Right ventricle myocardium superior (tissue), 1 donor: Measurements from ENCODE around the gene TBC1D12. TPM values are rescaled to one million over a fixed set of nuclear protein-coding genes. Genes with fewer than 3 reads are reported as not detected.
"Not testable (repeated sequence)": the region's sequence is repeated elsewhere in the genome, so short reads cannot be mapped to it uniquely, and the experiment has no call there.

Experiments
- ATAC-seq: fragments of 200-7000 bp; cut with Tn5 transposase; one replicate; pipeline ENCODE4 v1.9.1; 2020; ENCODE audit warnings: mild to moderate bottlenecking; ENCODE audit not compliant: poor library complexity
- DNase-seq: peaks from one replicate; pipeline ENCODE4 v3.0.0-alpha.2; 2020
- intact Hi-C: fragments of 100-400 bp; cut with DNase I; formaldehyde crosslinking; loops from one replicate; pipeline ENCODE4 v1.11.2; 2022
- long read RNA-seq: library from polyadenylated mRNA; unstranded; transcript quantifications from one replicate; pipeline ENCODE4 v2.0.0, GENCODE V29; 2021
- total RNA-seq: library from RNA; stranded (reverse); fragmentation: NEBNext Ultra II Directional; extraction: Animal tissue kit (Norgen Biotek cat#: 25700); gene quantifications from one replicate; pipeline ENCODE4 v1.2.1, GENCODE V29; 2021
- donor health status: DM: no; HTN: yes; CAD: no; lungs with severe emphysema.

Gene TBC1D12
- 4.4 TPM for total RNA-seq
- long read RNA-seq, full-length matches to known transcripts, result 11 of 11 reads
- long read RNA-seq, partial matches to known transcripts, result 0 of 11 reads
- long read RNA-seq, other reads (novel, unspliced or antisense), result 0 of 11 reads

DNA sequence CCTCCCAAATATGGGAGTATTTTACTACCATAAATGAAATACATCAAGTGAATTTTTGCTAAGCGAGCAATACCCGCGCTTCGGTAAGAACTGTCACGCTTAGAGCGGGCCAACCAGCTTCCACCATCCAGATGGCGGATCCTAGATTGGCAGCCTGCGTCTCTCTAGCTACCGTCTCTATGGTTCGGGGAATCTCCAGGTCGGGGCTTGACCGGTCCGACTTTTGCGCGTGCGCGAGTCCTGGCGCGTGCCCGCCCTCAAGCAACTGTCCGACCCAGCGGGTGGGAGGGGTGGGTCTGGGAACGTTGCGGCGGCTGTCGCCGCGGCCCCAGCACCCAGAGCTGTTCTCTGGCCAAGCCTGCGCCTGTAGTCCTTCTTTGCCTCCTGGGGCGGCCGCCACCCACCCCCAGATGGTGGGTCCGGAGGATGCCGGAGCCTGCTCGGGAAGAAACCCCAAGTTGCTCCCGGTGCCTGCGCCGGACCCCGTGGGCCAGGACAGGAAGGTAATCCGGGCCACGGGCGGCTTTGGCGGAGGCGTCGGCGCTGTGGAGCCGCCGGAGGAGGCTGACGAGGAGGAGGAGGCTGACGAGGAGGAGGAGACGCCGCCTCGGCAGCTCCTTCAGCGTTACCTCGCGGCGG is at the start of gene TBC1D12:
TBC1D12 (plus strand) TSS at position 338 of the 639 bp plus-strand sequence; CDS start at position 411, 73 bp downstream.
- peak; percentile 97 for DNase-seq
- ATAC-seq, result peak; percentile 98
- intact Hi-C loops, result loop anchor here (5.0 kb wide), 1 partner anchor 40 kb away; the partner anchor contains the start of gene NOC3L

DNA sequence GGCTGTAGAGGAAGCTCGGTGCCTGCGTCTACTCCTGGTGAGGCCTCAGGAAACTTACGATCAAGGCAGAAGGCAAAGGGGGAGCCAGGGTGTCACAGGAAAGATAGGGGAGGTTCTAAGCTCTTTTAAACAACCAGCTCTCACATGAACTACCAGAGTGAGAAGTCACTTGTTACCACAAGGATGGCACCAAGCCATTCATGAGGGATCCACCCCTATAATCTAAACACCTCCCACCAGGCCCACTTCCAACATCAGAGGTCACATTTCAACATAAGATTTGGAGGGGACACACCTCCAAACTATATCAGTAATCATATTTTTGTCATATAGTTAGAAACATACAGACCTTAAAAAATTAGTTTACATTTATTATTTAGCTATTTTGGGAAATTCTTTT is 49.0 kb upstream of the TBC1D12 start:
- no peak for ATAC-seq
- intact Hi-C loops, result no loop called here
- no peak for DNase-seq

DNA sequence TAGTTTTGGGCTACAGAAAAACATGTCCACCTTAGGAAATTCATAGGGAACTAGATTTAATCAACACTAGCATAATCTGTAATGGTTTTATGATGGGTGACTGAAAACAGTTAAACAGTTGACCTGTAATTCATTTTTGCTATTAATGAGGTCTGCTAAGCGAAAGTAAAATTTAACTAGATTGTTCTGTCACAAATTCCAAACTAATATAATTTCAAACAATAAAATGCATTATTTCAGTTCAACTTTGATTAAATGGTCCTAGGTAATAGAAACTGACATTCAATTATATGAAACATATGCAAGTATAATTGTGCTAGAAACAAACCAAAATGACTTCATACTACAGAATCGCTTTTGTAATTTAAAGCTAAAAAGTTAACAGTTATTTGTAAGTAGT is 46.5 kb upstream of the TBC1D12 start:
- ATAC-seq (no peak), DNase-seq (no peak)
- intact Hi-C loops, result no loop called here

DNA sequence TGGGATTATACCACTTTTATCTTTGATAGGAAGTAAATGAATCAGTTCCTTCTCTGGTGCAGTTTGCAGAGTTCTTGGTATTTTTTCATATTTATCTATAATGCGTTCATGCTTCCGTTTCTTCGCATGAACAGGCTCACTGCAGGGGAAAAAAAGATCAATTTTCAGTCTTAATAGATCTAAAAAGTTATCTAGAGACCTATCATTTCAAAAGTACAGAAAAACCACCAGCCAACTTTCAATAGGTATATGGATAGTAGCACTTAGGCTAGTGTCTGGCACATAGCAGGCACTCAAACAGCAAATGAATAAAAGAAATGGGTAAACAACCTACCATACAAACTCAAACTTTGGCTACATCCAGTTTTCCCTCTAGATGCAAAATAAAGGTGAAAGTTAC is 45.1 kb upstream of the TBC1D12 start:
- DNase-seq (no peak), ATAC-seq (no peak)
- intact Hi-C loops, result no loop called here

DNA sequence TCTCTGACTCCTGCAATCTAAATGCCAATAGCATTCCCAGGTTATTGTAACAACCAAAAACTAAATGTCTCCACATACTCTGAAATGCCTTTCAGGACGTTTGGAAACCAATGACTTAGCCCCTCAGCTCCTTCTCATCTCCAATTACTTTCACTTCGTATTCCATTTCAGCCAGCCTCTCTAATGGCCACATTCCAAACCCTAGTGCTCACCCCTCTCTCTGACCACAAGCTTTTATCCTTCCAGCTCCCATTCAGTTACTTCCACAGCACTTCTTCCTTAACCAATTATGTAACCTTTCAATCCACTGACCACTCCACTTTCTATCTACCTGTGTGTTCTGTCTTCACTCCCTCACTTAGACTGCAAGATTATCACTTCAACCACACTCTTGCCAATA is 43.9 kb upstream of the TBC1D12 start:
- ATAC-seq (no peak), DNase-seq (no peak)
- intact Hi-C loops, result no loop called here

DNA sequence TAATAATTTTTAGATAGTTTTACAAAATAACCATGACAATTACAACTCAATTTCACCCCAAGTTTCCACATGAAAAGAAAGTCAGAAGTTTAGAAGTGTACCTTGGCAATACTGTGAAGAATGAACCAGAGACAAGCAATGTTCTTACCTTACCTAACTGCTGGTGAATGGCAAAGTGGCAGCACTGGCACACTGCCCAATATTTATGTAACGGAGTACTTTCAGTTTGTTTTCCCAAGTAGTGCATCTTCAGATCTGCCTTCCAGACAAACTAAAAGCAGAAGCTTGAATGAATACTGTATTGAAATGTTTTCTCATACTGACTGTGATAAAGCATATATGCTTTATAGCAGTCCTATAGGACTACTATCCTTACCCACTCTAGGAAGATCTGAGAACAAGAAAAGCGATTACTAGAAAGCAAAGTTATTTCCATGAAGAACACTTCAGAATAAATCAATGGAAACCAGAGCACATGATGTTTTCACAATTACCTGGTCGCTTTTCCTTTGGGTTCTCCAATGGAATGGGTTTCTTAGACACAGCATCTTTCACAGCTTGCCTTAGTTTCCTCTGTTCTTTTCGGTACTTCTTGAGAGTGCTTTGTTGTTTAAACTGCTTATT is 41.1 kb upstream of the TBC1D12 start:
- DNase-seq (no peak), ATAC-seq (no peak)
- intact Hi-C loops, result loop anchor here (5.0 kb wide), 2 partner anchors 41 to 81 kb away; partner anchors contain the start of gene TBC1D12

DNA sequence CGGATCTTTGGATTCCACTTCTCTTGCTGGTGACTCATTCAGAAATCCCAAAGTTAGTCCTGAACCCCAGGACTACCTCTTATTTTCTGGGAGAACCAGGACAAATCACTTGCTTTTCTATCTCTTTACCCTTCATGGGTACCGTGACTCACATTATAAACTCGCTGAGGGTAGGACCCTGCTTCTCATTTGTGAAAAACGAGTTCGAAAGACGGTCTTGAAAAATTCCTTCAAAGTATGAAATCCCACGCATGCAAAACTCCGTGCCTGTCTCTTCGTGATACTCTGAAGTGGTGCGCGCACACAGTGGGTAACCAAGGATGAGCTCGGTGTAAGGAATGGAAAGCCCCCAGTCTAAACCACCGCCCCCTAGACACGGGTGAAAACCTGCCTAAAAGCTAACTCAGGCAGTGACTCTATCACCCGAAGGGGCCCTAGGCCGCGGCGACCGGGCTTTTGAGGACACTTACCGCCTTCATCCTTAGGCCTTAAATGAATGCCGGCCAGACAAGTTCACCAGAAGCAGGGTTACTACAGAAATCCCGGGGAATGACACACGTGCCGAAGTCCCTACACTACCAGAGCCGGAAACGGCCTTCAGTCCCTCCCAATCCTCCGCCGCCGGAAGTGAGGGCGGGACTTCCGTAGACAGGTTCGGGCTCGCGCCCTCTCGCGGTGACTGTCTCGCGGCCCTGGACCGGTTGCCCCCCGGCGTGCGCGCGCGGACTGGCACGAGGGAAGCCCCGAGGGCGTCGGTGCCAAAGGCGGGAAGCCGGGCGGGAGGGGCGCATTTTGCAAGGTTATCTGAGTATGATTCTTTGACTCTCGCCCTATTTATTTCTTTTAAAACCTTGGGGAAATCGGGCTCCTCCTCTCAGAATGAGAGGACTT is 39.7 kb upstream of the TBC1D12 start, which contains the start of gene NOC3L:
NOC3L (minus strand) TSS at position 580 of the 891 bp plus-strand sequence; CDS start at position 479, 101 bp downstream.
- ATAC-seq (peak; percentile 100), DNase-seq (peak; percentile 98)
- intact Hi-C loops, result loop anchor here (5.0 kb wide), 2 partner anchors 40 to 80 kb away; partner anchors contain the start of gene TBC1D12

DNA sequence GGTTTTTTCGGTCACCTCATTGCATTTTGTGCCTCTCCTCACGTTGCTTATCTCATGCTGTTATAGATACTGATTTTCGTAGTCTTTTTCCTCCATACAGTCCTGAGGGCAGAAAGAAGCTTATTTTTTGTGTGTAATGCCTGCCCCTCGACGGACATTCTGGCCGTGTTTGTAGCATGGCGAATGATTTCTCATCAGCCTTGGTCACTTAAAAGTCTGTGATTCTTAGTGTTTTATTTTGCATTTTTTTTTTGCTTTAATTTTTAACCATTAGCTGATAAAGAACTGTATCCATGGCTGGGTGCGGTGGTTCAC is 39.1 kb upstream of the TBC1D12 start:
- intact Hi-C loops, result loop anchor here (5.0 kb wide), 2 partner anchors 39 to 79 kb away; partner anchors contain the start of gene TBC1D12
- DNase-seq, result no peak
- ATAC-seq, result peak; percentile 30

DNA sequence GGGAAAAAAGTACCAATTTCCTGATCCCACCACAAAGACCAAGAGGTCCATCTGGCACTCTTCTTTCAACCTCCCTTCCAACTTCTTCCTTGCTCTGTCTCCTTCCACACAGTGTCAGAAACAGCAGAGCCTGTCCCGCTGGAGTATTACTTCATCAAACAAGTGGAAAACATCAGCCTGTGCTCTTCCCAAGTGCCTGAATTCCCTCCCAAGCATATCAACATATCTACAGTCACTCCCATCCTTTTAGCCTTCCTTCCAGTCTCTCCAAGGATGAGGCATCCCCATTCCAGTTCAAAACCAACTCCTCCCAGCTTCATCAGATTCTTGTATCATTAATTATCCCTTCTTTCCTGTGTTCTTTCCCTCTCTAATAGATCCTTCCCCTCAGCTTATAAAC is 37.9 kb upstream of the TBC1D12 start:
- DNase-seq (no peak), ATAC-seq (no peak)
- intact Hi-C loops, result loop anchor here (5.0 kb wide), 2 partner anchors 38 to 78 kb away; partner anchors contain the start of gene TBC1D12

DNA sequence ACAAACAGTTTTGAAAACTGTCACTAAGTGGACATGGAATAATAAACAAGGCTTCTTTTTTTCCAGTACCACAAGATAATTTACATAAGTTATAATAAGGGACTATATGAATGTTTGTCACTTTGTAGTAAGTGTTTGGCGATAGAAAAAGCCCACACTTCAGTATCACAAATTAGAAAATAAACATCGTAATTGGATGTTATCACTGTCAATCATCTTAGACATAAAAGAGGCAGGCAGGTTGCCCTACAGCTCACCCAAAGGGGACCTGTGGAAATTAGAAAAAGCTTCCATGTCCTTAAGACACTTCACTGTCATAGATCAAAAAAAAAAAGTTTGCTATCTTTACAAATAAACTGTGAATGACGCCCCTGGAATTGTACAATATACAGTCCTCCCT is 36.0 kb upstream of the TBC1D12 start:
- intact Hi-C loops, result no loop called here

DNA sequence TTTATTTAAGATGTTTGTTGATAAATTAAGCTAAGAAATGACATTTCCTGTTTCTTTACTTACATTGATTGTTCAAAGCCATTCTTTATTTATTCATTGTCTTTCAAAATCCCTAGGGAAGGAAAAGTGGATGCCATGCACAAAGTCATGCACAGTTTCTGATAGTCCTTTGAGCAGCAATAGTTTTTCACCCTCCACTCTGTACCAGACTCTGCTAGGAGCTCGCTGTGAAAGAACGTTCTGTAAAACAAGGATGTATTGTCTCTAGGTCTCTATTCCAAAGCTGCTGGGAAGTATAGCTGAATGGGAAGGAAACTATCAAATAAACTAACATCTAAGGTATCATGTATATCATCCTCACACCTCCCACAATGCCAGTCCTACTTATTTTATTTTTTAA is 31.8 kb upstream of the TBC1D12 start:
- ATAC-seq, result no peak
- no peak for DNase-seq
- intact Hi-C loops, result no loop called here

More for the DNA sequence above, 36.0 kb upstream of the TBC1D12 start:
- DNase-seq (no peak), ATAC-seq (no peak)

DNA sequence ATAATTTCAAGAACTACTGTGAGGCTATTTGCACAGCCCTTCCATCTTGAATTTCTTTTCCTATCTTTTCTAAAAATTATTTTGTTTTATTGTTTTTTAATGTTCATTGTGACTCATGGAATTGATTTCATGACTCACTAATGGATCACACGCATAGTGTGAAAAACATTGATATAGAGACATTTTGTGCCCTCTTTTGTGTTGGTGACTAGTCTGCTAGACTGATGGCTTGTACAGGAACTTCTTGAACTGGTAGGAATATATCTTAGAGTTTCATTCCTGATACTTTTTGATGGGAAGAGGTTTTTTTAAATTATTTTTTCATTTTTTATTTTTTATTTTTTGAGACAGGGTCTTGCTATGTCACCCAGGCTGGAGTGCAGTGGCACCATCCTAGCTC is 27.0 kb upstream of the TBC1D12 start:
- intact Hi-C loops, result no loop called here
- DNase-seq, result no peak
- no peak for ATAC-seq

DNA sequence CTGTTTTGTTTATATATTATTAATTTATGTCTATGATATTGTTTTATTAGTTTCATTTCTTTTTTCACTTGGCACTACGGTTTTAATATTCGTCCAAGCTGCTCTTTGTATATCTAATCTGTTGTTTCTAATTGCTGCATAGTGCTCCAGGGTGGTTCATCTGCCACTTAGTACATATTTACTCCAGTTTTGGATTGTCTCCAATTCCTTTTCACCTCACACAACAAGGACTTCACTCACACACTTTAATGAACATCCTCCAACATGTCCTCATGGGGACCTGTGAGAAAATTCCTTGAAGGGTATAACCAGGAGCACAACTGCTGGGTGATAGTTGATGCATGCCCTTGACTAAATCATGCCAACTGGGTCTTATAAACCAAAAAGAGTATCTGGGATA is 25.5 kb upstream of the TBC1D12 start:
- ATAC-seq (no peak), DNase-seq (no peak)
- intact Hi-C loops, result no loop called here

DNA sequence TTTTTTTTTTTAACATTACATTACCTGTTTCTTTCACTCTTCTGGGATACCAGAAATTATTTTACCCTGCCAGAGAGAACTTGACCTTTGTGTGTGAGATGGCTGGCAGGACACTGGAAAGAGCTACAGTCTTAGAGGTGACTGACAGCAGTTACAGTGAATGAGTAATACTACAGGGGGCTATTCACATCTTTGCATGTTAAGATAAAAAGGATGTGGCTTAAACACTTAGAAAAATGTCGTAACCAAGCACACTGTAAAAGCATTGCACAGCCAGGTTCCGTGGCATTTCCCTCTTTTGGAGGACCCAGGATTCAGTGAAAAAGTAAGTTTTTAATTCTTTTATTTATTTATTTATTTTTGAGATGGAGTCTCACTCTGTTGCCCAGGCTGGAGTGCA is 18.8 kb upstream of the TBC1D12 start:
- DNase-seq, result no peak
- no peak for ATAC-seq

DNA sequence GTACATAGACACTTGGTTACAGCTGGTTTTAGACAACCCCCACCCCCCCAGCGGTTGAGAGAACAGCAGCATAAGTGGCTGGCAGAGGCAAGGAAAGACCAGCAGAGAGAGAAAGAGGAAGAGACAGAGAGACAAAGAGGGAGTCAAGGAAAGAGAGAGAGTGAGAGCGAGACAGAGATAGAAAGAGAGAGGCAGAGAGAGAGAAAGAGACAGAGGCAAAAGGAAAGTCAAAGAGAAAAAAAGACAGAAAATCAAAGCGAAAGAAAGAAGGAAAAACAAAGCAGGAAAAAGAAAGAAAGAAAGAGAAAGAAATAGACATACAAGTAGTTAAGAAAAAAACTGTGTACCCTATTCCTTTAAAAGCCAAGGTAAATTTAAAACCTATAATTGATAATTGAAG is 16.6 kb upstream of the TBC1D12 start:
- ATAC-seq, DNase-seq, intact Hi-C loops: not testable (repeated sequence)

More for the DNA sequence above, 18.8 kb upstream of the TBC1D12 start:
- intact Hi-C loops, result no loop called here

DNA sequence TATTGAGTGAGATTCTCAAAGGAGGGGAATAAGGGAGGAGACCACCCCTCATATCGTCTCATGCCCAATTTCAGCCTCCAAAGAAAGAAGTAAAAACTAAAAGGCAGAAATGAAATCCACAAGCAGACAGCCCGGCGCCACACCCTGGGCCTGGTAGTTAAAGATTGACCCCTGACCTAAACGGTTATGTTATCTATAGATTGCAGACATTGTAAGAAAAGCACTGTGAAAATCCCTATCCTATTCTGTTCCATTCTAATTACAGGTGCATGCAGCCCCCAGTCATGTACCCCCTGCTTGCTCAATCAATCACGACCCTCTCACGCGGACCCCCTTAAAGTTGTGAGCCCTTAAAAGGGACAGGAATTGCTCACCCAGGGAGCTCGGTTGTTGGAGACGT is 10.2 kb upstream of the TBC1D12 start:
- DNase-seq, ATAC-seq, intact Hi-C loops: not testable (repeated sequence)

DNA sequence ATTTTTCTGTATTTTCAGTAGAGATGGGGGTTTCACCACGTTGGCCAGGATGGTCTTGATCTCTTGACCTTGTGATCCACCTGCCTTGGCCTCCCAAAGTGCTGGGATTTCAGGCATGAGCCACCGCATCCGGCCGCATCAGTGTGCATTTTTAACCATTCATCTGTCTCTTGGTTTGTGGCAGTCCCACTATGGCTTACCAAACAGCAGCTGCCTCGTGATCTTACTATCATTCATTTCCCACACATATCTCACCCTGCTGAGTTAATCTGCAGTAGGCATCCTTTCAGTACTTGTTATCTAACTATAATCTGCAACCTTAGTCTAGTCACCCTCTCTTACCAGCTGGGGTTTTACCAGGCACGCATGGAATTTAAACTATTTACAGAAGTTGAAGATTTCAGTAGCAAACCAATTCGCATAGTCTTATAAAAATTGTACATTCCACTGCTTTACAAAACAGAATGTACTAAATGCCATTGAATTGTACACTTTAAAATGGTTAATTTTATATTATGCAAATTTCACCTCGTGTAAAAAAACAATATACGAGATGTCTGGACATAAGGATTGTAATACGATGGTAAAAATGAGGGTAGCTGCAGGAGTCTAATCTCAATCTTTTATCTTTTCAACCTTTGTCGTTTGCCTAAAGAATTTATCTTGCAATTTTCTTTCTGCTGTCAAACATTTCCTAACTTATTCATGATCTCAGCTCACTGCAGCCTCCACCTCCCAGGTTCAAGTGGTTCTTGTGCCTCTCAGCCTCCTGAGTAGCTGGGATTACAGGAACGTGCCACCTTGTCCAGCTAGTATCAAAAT is 4.6 kb upstream of the TBC1D12 start:
- intact Hi-C loops, result no loop called here
- no peak for DNase-seq
- ATAC-seq, result no peak

DNA sequence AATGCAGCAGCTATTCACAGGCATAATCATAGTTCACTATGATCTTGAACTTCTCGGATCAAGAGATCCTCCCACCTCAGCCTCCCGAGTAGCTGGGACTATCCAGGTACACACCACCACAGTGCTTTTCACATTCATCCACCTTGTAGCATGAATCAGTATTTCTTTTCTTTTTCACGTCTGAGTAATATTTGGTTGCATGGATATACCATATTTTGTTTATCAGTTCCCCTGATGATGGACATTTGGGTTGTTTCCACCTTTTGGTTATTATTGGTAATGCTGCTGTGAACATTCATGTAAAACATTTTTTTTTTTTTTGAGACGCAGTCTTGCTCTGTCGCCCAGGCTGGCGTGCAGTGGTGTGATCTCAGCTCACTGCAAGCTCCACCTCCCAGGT is 3.6 kb upstream of the TBC1D12 start:
- DNase-seq (no peak), ATAC-seq (no peak)
- intact Hi-C loops, result no loop called here
